HG02678 (cell line): ENCODE measurements around the gene IL22RA2.
"Not testable (repeated sequence)": the region's sequence is repeated elsewhere in the genome, so short reads cannot be mapped to it uniquely, and the experiment has no call there.

Experiments
- ATAC-seq: cut with Tn5 transposase; IDR thresholded peaks from one replicate; pipeline ENCODE4 v1.9.1; 2021; ENCODE audit warnings: mild to moderate bottlenecking, moderate library complexity; ENCODE audit not compliant: unreplicated experiment

The IL22RA2 gene, protein sequence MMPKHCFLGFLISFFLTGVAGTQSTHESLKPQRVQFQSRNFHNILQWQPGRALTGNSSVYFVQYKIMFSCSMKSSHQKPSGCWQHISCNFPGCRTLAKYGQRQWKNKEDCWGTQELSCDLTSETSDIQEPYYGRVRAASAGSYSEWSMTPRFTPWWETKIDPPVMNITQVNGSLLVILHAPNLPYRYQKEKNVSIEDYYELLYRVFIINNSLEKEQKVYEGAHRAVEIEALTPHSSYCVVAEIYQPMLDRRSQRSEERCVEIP

DNA sequence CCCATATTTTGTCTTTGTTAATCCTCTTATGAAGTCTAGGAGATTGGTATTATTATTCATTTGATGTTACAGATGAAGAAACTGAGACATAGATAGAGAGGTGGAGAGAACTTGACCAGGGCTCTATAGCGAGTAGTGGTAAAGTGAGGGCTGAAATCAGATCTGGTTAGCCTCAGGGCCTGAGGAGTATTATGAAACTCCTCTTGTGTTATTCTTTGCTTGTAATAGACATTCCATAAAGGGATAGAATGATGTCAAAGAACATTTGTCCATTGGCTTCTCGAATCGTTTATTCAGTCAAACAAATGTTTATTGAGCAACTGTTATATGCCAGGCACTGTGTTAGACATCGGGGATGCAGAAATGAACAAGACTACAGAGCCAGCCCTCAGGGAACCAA lies at the start of gene IL22RA2:
IL22RA2 (minus strand) TSS at position 144 of the 400 bp plus-strand sequence. CDS start 11,895 bp downstream, outside the sequence.
- ATAC-seq = no peak

DNA sequence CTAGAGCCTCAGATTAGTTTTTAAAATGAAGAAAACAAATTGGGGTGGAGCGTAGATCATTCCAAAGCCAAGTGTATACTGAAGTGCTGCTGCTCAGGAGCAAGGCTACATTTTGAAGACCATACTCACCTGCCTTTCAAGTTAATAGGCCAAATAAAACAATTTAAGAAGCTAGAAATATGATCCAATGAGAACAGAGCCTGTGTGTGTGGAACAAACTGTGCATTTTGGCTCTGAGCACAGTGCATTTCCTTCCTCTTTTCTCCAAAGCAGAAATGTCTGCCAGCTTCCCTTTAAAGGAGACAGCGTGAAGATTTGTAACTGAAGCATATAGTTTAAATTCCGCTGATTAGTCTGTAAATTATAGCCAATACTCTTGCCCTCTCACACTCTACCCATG lies 48.9 kb upstream of the IL22RA2 start:
- ATAC-seq = no peak

DNA sequence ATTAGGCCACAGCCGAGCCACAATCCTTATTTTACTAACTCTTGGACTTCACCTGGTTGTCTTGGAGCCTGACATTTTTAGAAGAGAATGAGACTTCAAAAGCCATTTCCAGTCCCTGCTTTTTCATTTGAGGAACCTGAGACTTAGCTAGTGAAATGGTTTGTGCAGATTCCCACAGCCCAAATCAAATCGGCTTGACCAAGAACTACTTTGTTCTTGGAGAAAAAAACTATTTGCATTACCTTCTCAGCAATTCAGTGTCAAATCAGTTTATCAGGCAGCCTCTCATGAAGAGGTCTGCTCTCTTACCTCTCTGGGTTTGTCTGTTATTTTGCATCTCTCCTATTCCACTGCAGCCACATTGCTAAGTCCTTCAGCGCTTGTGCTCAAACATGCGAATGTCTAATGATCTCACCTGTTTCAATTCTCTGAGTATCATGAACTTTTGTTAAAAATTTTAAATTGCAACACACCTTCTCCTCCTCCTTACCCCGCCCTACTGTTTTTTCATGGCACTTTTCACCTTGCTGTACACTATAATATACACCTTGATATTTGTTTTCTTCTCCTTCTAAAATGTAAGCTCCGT lies 46.3 kb upstream of the IL22RA2 start:
- ATAC-seq = peak; percentile 5

DNA sequence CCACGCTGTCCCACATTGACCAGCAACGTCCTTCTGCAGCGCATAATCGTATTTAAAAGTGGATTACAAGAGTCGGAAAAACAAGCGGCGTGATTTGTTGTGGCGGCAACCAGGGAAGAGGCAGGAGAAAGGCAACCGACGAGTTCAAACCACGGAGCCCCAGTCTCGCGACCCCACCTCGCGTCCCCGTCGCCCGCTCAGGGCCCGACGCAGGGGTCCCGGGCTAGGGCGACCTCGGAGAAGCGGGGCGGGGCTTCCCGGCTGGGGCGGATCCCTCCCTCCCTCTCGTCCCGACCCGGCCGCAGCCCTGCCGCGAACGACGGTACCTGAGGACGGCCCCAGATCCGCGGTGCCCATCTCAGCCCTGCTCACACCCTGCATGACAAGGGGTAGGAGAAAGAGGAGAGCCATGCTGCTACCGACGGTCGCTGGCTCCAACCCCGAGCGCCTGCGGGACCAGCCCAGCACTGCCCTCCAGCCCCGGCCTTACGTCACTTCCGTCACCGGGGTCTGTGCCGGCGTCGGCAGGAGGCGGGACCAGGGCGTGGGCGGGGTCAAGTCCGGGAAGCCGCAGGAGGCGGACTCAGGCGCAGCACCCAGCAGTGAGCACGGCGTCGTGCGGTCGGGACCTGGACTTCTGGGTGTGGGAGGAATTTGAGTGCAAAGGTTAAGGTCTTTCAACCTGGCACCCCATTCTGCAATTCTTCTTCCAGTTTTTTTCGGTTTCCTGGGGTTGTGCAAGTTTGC lies 45.6 kb upstream of the IL22RA2 start, which contains the start of gene IFNGR1:
IFNGR1 (minus strand) TSS at position 469 of the 747 bp plus-strand sequence; CDS start at position 411, 58 bp downstream.
- ATAC-seq = peak; percentile 89

DNA sequence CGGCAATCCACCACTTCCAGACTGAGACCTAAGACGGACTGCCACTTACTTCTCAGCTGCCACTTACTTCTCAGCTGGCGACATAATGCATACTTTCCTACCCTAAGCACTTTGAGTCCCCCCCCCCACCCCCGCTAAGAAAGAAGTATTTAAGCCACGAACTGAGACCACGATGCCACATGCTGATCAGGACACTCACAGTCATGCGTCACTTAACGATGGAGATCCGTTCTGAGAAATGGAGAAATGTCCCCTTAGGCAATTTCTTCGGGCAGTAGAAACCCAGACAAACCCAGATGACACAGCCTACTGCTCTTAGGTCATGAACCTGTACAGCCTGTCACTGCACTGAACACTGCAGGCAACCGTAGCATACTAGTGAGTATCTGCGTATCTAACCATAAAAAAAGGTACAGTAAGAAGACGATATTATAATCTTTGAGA lies 45.1 kb upstream of the IL22RA2 start:
- peak; percentile 24 for ATAC-seq

DNA sequence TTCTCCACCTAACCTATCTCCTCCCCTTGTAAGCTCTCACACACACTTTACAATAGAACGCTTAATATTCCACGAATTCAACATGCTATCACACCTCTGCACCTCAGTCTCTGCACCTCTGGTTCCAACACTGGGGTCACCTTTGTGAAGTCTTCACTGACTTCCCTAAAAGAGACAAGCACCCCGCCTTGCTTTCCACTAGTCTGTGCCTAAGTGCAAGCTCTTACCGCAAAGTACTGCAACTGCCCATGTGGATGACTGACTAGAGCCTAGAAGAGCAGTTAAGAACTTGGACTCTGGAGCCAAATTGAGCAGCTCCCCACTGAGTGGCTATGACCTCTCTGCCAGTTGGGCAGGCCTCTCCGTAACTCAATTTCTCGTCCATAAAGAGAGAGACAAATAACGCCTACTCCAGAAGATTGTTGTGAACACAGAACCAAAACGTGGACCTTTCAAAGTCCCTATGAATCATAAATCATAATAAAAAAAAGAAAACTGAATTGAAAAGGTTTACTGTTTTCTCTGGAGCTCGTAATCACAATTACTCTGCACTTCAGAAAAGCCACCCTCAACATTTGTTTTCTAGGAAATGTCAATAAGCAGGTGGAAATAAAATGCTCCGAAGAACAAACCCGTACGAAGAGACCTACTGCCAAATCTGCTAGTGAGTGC lies 44.5 kb upstream of the IL22RA2 start:
- no peak for ATAC-seq

DNA sequence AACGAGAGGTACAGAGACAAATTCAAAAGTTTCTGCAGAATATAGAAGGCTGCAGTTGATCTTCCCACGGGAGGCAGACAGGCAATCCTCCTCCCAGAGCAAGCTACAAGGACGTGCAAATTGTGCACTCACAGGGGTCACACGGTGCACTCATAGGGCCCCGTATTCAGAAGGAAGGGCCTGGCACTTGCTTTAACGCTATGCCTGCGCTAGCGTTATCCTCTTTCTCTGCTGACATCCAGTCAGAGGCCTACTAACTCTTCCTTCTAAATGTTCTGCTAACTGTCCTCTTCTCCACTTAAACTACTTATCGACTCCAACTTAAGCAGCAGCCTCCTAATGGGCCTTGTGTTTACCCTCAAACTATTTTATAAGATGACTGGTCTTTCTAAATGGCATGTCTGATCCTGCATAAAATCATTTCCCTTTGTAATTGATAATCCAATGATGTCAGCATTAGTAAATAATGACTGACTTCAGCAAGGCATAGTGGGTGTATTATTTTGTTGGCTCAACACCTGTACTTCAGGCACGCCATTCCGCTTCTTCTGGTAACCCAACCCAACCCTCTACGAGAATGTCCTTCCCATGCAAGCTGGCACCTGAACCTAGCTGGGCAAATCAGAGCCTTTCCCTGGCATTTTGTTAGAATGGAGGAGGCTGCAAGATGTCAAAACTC lies 43.6 kb upstream of the IL22RA2 start:
- ATAC-seq = no peak

DNA sequence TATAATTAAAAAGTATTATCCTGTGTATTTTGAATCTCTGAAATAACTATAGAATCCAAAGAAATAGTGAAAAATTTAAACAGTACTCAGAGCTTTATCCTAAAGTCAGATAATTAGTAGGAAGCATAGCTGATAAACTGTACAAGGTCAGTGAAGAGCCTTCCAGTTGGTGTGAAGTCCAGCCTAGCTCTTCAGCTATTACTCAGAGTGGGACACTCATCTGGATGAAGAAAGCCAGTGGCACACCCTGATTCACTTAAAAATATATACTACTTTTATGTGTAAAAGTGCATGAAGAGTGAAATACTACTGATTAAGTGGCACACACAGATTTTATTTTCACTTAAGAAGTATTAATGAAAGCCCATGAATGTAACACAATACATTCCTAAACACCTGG lies 42.7 kb upstream of the IL22RA2 start:
- no peak for ATAC-seq

DNA sequence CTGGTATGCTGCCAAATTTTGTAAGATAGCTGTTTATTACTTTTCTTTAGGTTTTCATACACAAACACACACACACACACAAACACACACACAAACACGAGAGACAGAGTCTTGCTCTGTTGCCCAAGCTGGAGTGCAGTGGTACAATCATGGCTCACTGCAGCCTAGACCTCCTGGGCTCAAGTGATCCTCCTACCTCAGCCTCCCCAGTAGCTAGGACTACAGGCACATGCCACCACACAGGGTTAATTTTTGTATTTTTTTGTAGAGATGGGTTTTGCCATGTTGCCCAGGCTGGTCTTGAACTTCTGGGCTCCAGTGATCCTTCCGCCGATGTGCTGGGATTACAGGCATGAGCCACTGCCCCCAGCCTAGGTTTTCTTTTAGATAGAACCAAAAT lies 42.2 kb upstream of the IL22RA2 start:
- ATAC-seq = not testable (repeated sequence)

DNA sequence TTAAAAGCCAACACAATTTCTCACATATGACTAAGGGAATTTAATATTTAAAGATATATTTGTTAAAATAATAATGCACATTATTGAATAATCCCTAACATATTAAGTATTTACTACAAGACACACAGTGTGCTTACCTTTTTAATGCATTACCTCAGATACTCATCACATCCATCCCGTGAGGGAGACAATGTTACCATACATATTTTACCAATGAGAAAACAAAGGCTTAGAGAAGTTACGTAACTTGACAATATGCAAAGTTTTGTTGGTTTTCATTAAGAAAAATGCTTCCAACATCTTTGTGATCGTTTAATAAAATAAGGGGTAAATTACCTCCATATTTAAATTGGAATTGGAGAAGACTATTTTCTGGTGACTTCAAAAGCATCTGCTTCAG lies 41.5 kb upstream of the IL22RA2 start:
- ATAC-seq = no peak

DNA sequence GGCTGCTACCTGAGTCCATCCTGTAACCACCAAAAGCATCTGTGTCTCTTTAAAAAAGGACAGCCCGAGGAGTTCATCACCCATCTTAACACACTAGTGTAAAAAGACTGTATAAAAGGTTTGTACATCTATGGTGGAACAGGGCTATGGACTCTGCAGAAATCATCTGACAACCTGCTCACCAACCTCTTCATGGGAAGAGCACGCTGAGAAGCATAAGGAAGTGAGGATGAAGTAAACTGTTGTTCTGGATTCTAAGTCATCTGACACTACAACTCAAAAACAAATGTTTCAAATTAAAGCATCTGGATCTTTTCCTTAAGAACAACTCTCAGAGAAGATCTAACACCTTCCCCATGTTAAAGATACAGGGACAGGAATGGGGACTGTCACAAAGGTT lies 40.4 kb upstream of the IL22RA2 start:
- ATAC-seq = no peak

DNA sequence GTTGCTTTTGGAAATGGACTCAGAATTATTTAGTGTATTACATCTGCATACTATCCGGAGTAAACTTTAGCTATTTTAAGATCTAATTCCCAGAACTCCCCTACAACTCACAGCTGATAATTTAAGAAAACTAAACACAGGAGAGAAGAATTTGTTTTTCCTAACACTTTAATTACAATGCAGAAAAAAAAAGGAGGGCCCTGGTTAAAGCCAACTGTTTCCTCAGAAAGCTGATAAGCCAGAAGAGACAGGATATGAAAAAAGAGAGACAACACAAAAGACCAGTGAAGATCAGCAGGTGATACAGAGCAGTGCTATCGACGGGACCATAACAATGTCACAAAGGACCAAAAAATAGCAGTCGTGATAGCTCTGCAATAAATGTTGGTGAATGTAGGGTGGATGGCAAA lies 39.9 kb upstream of the IL22RA2 start:
- ATAC-seq = no peak

DNA sequence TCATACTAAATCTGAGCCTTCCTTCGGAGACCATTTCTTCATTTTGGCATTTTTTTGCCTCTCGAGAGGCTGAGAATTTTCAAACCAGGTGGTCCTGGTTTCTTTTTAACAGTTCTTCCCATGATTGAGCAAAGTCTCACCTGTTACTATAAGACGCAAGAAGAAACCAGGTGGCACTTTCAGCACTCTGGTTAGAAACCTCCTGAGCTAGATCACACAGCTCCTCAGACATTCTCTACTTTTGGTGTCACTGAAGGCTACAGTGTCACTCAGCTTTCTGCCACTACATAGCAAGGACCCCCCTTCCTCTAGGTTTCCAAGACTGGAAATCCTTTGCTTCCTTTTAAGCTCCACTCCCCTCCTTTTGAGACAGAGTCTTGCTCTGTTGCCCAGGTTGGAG lies 38.5 kb upstream of the IL22RA2 start:
- ATAC-seq = no peak

DNA sequence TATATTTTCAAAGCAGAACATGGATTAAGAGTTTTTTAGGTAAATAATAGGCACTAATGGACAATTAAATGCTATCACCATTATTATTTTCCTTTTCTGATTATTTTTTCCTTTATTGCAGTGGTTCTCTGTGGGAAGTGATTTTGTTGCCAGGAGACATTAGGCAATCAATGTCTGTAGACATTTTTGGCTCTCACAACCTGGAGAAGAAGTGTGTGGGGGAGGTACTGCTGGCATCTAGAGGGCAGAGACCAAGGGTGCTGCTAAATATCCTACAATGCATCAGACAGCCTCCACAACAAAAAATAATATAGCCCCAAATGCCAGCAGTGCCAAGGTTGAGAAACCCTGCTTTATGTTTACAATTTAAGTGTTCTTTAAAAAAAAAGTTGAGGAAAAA lies 37.5 kb upstream of the IL22RA2 start:
- no peak for ATAC-seq

DNA sequence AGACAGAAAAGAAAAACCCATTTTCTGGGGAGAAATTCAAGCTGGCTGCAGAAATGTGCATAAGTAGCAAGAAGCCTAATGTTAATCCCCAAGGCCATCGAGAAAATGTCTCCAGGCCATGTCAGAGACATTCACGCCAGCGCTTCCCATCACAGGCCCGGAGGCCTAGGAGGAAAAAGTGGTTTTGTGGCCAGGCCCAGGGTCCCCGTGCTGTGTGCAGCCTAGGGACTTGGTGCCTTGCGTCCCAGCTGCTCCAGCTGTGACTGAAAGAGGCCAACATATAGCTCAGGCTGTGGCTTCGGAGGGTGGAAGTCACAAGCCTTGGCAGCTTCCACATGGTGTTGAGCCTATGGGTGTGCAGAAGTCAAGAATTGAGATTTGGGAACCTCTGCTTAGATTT lies 34.8 kb upstream of the IL22RA2 start:
- ATAC-seq = no peak

DNA sequence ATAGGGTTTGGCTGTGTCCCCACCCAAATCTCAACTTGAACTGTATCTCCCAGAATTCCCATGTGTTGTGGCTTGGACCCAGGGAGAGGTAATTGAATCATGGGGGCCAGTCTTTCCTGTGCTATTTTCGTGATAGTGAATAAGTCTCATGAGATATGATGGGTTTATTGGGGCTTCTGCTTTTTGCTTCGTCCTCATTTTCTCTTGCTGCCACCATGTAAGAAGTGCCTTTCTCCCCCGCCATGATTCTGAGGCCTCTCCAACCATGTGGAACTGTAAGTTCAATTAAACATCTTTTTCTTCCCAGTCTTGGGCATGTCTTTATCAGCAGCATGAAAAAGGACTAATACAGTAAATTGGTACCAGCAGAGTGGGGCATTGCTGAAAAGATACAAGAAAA lies 34.0 kb upstream of the IL22RA2 start:
- ATAC-seq = not testable (repeated sequence)

DNA sequence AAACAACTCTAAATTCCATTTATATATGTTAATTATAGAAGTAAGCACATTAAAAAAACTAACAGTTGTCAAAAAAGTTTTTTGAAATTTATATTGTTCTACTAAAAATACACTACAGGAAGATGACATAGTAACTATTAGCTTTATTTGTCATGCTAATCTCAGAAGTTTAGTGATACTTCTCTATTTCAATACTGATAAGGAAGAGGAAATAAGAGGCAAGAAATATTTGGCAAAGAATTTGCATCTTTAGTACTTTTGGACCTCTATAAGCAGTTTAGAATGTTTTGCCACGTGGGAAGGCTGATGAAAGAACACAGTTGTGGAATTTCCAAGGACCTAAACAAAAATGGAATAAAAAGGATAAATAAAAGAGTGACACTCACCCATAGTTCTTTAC lies 33.1 kb upstream of the IL22RA2 start:
- no peak for ATAC-seq

DNA sequence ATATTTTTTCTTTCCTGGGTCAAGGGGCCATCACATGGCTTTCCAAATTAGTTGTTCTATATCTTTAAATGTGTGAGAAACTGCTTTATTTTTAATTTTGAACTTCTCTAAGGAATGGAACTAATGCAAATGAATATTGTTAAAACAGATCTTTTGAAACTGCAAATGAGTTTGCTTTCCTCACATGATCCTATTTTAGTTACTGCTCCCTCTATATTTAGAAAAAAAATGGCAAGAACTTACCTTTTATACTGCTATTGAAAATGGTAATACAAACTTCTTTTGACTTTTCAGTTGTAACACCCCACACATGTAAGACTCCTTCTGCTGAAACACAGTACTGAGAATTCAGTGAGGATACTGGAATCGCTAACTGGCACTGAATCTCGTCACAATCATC lies 29.8 kb upstream of the IL22RA2 start:
- no peak for ATAC-seq

DNA sequence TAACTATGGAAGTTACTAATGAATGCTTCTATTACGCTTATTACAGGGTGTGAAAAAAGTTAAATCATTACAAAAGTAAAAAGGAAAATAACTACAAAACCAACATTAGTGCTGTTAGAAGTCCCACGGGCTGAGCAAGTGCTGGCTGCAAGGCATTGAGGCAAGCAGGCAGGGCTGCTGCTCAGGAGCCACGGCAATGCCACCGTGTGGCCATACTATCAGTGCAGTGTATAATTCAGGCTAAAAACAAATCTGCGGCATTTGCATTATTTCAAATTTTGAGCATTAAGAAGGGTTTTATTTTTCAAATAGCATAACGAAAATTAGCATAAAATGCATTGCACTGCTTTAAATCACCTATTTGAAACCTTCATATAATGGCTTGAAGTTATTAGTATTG lies 28.6 kb upstream of the IL22RA2 start:
- ATAC-seq = no peak

DNA sequence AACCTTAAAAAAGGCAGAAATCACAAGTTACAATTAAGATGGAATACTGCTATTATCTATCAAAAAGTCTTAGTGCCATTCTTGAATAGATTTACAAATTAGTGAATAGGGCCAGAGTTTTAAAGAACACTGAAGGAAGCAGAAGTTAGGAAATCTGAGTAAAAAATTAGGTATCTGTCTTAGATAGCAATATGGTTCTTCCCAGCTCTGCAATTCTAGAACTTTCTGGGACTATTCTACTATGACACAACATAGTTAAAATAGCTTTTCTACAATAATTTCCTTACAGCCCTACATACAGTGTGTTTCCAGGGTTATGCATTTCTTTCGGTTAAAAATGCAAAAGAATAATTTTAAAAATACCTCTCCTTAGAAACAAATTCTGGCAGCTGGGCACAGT lies 27.6 kb upstream of the IL22RA2 start:
- no peak for ATAC-seq

DNA sequence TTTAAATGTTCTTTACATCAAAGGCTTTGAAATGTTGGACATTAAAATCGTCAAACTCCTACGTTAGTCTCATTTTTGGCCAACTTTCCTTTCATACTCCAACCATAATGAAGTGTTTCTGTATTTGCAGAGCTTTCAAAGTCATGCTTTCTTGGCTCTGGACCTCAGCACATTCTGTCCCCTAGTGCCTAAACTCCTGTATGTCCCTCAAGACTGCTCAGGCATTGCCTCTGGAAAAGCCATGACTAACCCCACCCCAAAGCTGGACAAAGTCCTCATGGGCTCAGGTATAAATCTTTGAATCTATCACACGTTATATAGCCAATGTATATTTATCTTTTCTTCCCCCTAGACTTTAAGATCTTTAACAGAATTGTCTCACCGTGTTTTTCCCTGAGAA lies 26.8 kb upstream of the IL22RA2 start:
- ATAC-seq = no peak
